ENCODE results near the gene SACS. TPM values are rescaled to one million over a fixed set of nuclear protein-coding genes. Genes with fewer than 3 reads are reported as not detected.

Gene SACS
- total RNA-seq, 2 donors from 2014 or later = 28.2 to 65.5 TPM

- no peak for DNase-seq (ENCODE audit: low spot score)
- Mint-ChIP-seq H3K4me3 (no peak overlapping the region), H3K27ac (no peak overlapping the region), H3K27me3 (no peaks in the 10 kb centered on the region), H3K36me3 (peaks cover 34% of the 10 kb centered on the region), H3K9me3 (no peaks in the 10 kb centered on the region), H3K4me1 (ENCODE audit: low read depth in 2 of 2) (peaks cover 0 to 19% of the 10 kb centered on the region in 2 donors)
- no peak for ATAC-seq
Observed at GRCh38 chr13:23349161-23349897, 84.2 kb downstream of the SACS start.

DNA sequence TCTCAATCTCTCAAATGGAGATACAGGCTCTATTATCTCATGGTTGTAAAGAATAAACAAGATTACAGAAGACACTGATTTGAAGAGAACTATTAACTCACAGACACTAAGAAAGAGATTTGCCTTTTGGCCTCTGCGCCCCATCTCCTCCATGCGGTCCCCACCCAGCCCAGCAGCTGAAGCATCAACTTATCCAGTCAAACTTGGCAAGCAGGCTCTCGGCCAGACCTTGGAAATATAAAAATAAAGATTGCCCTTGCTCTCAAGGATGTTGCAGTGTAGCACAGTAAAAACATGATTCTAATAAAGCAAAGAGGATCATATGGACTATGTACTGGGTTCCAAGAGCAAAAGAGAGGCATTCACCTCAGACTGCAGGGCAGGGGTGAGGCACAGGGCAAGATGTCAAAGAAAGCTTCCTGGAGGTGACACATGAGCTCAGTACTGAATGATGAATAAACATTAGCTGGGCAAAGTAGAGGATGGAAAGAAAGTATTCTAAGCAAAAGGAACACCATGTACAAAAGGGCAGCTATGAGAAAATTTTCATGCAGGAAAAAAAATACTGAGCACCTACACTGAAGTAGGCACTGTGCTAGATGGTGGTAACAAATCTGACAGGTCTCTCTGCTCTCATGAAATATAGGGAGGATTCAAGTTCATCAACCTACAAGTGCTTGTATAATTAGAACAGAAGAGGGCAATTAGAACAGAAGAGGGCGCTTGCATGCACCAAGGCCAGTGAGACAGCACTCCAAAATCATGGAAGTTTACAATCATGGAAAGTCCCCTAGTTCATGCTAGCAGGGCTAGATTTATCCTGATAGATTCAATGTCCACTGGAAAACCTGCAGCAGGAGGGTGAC is 85.0 kb downstream of the SACS start:
- Mint-ChIP-seq H3K27me3 (no peaks in the 10 kb centered on the region), H3K27ac (no peak overlapping the region), H3K36me3 (peaks cover 34% of the 10 kb centered on the region), H3K4me3 (no peak overlapping the region), H3K9me3 (no peaks in the 10 kb centered on the region), H3K4me1 (ENCODE audit: low read depth in 2 of 2) (peaks cover 0 to 19% of the 10 kb centered on the region in 2 donors)
- ATAC-seq = no peak
- no peak for DNase-seq (ENCODE audit: low spot score)

DNA sequence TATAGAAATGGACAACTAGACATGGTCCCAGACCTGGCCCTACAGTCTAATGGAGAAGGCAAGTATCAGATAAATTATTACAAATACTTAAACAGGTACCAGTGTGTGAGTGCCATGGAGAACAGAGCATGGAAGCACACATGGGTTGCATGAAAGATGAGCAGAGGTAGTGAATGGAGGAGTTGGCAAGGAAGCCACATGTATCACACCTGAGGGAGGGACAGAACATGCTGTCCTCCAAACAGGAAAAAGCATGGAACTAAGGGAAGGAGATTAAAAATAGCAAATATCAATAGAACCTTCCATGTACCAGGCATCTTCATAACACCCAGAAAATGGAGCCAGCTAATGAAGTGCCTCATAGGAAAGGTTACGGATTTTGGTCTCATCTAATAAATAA is 85.9 kb downstream of the SACS start:
- Mint-ChIP-seq H3K4me3 (no peak overlapping the region), H3K27me3 (no peaks in the 10 kb centered on the region), H3K27ac (no peak overlapping the region), H3K9me3 (no peaks in the 10 kb centered on the region), H3K4me1 (ENCODE audit: low read depth in 2 of 2) (peaks cover 0 to 19% of the 10 kb centered on the region in 2 donors), H3K36me3 (peaks cover 29% of the 10 kb centered on the region)
- ATAC-seq = no peak
- DNase-seq (ENCODE audit: low spot score) = no peak

DNA sequence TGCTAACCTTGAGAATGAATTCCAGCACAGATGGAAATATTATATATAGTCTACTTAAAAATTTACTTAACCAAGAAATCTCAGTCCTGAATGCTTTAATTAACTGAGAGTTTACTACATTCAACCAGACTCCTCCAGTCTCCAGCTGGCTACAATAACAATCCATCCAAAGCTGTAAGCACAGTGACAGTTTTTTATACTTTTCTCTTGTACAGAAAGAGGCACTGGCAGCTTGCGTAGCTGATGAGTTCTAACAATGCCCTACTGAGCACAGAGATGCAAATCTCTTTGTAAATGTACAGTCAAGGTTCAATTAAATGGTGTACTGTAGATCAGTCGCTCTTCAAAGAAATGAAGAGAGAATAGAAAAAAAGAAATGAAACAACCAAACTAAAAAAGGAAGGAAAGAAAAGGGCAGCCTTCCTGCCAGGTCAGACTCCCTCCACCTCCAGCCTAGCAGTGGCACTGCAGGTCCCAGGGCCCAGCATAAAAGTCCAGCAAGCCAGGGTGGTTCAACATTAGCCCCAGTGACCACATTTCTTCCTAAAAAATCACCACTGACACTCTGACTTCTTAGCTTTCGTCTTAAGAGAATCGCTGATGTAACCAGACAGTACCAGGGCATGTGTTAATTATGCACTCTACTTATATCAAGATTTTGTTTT is 88.4 kb downstream of the SACS start:
- Mint-ChIP-seq H3K9me3 (no peaks in the 10 kb centered on the region), H3K36me3 (peaks cover 40% of the 10 kb centered on the region), H3K4me1 (ENCODE audit: low read depth in 2 of 2) (peaks cover 0 to 12% of the 10 kb centered on the region in 2 donors), H3K4me3 (no peak overlapping the region), H3K27me3 (no peaks in the 10 kb centered on the region), H3K27ac (peak overlapping the region in 1 of 2 donors; percentile 31)
- ATAC-seq (no peak), DNase-seq (ENCODE audit: low spot score) (no peak)

GRCh38 chr13:23339225-23339624 is 94.3 kb downstream of the SACS start:
- DNase-seq (ENCODE audit: low spot score) (no peak), ATAC-seq (no peak)
- no peaks in the 10 kb centered on the region for H3K27me3 Mint-ChIP-seq
- H3K4me1 Mint-ChIP-seq (ENCODE audit: low read depth in 2 of 2) = peaks cover 0 to 3% of the 10 kb centered on the region in 2 donors
- peaks cover 44% of the 10 kb centered on the region for H3K36me3 Mint-ChIP-seq
- peaks cover 4% of the 10 kb centered on the region for H3K9me3 Mint-ChIP-seq
- H3K4me3 Mint-ChIP-seq = no peak overlapping the region
- no peak overlapping the region for H3K27ac Mint-ChIP-seq

DNA sequence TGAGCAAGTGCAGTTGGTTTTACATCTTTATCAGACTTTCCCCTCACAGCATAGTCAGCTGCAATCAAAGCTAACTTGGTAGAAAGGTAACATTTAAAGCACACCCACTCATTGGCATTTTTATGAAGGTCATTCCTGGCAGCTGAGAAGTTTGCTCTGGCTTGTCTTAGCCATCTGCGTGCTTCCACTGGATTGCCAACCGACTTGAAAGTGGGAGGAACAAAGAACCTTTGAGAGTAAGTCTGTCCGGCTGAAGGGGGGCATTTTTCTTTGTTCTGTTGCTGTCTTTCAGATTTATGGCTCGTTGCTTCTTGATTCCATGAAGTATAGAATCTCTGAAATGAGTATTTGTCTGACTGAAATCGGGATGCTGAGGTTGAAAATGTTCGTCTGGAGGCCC is 103.1 kb downstream of the SACS start:
- H3K27ac Mint-ChIP-seq = no peak overlapping the region
- H3K4me3 Mint-ChIP-seq = no peak overlapping the region
- no peak for ATAC-seq

GRCh38 chr13:23325191-23325590 is 108.3 kb downstream of the SACS start:
- DNase-seq (ENCODE audit: low spot score) (no peak), ATAC-seq (no peak)
- Mint-ChIP-seq H3K4me3 (no peak overlapping the region), H3K27ac (no peak overlapping the region), H3K9me3 (no peaks in the 10 kb centered on the region), H3K4me1 (ENCODE audit: low read depth in 2 of 2) (peaks cover 20 to 22% of the 10 kb centered on the region in 2 donors), H3K36me3 (no peaks in the 10 kb centered on the region), H3K27me3 (peaks cover 7 to 10% of the 10 kb centered on the region in 2 donors)

More for the DNA sequence above, 103.1 kb downstream of the SACS start:
- Mint-ChIP-seq H3K9me3 (peaks cover 8% of the 10 kb centered on the region), H3K27me3 (no peaks in the 10 kb centered on the region), H3K36me3 (peaks cover 28% of the 10 kb centered on the region), H3K4me1 (ENCODE audit: low read depth in 2 of 2) (no peaks in the 10 kb centered on the region)
- DNase-seq (ENCODE audit: low spot score) = no peak

- no peaks in the 10 kb centered on the region for H3K9me3 Mint-ChIP-seq
- H3K27ac Mint-ChIP-seq = no peak overlapping the region
- H3K4me1 Mint-ChIP-seq (ENCODE audit: low read depth in 2 of 2) = peaks cover 24 to 29% of the 10 kb centered on the region in 2 donors
- no peak for DNase-seq (ENCODE audit: low spot score)
- no peak overlapping the region for H3K4me3 Mint-ChIP-seq
- H3K27me3 Mint-ChIP-seq = peaks cover 7 to 10% of the 10 kb centered on the region in 2 donors
- ATAC-seq = no peak
- H3K36me3 Mint-ChIP-seq = no peaks in the 10 kb centered on the region
Observed at GRCh38 chr13:23323946-23324709, 109.4 kb downstream of the SACS start.

DNA sequence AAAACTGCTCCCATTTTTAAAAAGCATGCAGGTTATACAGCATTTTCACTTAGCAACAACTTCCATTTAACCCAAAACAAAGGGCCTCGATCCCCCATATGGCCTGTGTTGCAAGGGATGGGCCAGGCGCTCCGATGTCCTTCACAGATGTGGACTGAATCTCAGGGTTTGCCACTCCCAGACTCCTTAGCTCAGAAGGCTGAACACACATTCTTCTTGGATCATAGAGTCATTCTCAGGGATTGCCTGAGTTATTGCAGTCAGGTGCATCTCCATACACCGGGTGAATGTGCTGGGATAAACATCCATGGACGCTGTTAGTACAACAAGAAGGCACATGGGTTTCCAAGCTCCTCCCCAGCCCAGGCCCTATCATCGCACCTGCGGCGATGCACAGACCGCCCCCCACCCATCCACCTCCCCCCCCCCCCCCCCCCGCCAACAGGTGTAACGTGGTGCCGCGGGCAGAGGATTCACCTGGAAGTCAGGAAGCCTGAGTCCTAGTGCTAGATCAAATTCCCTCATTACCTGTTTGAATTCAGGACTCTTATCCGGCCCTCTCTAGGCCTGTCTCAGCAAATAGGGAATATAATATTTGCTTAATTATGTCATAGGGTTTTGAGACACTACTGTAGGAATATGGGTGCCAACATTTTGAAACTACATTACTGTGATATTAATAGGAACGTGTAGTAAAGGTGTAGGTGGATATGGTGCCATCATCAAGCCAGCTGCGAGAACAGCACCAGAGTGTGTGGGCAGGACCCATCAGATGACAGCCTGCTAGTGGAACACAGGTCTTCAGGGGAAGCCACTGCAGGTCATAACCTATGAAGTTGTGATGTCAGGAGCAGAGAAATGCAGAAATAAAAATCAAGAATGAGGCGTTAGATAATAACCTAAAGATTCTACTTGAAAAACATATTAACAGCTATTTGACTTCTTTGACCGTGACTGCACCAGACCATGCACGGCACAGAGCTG is 110.9 kb downstream of the SACS start:
- Mint-ChIP-seq H3K36me3 (no peaks in the 10 kb centered on the region), H3K27ac (no peak overlapping the region), H3K4me3 (peak overlapping the region; percentile 75), H3K4me1 (ENCODE audit: low read depth in 2 of 2) (peaks cover 28 to 36% of the 10 kb centered on the region in 2 donors), H3K27me3 (peaks cover 7 to 10% of the 10 kb centered on the region in 2 donors), H3K9me3 (no peaks in the 10 kb centered on the region)
- no peak for ATAC-seq
- no peak for DNase-seq (ENCODE audit: low spot score)

- H3K9me3 Mint-ChIP-seq = no peaks in the 10 kb centered on the region
- ATAC-seq (peak; percentile 92 to 94), DNase-seq (ENCODE audit: low spot score) (peak; percentile 72)
- H3K27ac Mint-ChIP-seq = peak overlapping the region; percentile 30 to 86
- H3K4me1 Mint-ChIP-seq (ENCODE audit: low read depth in 2 of 2) = peaks cover 28 to 36% of the 10 kb centered on the region in 2 donors
- H3K4me3 Mint-ChIP-seq = peak overlapping the region; percentile 75
- H3K36me3 Mint-ChIP-seq = no peaks in the 10 kb centered on the region
- peaks cover 7 to 10% of the 10 kb centered on the region in 2 donors for H3K27me3 Mint-ChIP-seq
Observed at GRCh38 chr13:23321535-23322241, 111.8 kb downstream of the SACS start.

- no peaks in the 10 kb centered on the region for H3K9me3 Mint-ChIP-seq
- H3K27me3 Mint-ChIP-seq = peaks cover 7 to 10% of the 10 kb centered on the region in 2 donors
- ATAC-seq (peak; percentile 62 to 67), DNase-seq (ENCODE audit: low spot score) (no peak)
- no peaks in the 10 kb centered on the region for H3K36me3 Mint-ChIP-seq
- peak overlapping the region; percentile 30 to 86 for H3K27ac Mint-ChIP-seq
- peaks cover 28 to 36% of the 10 kb centered on the region in 2 donors for H3K4me1 Mint-ChIP-seq (ENCODE audit: low read depth in 2 of 2)
- H3K4me3 Mint-ChIP-seq = peak overlapping the region; percentile 75
Observed at GRCh38 chr13:23320926-23321534, 112.5 kb downstream of the SACS start.
